BJ (cell line): ENCODE measurements around the gene ITFG2. TPM values are rescaled to one million over a fixed set of nuclear protein-coding genes. Genes with fewer than 3 reads are reported as not detected.

Experiments used
- polyA plus RNA-seq: library from polyadenylated mRNA; depleted of rRNA; stranded (reverse); fragments of >200 nt; gene quantifications from 2 replicates; pipeline ENCODE4 v1.2.3, GENCODE V29; 2011; rRNA removed

Gene ITFG2
- polyA plus RNA-seq, 1 experiment, result 27.6 TPM

Other genes with a start within 250 kb of the ITFG2 start
- 27.1 and 32.4 TPM in 2 replicates for gene FKBP4, start 17.7 kb upstream of the ITFG2 start, polyA plus RNA-seq
- not detected in 2 replicates for gene NRIP2, start 22.4 kb downstream of the ITFG2 start, polyA plus RNA-seq
- gene TEX52, start 44.4 kb downstream of the ITFG2 start, polyA plus RNA-seq, result not detected in 2 replicates
- 15.2 and 26.6 TPM in 2 replicates for gene FOXM1, start 64.5 kb downstream of the ITFG2 start, polyA plus RNA-seq
- 40.0 and 55.7 TPM in 2 replicates for gene RHNO1, start 64.6 kb downstream of the ITFG2 start, polyA plus RNA-seq
- 42.1 and 43.7 TPM in 2 replicates for gene TULP3, start 78.2 kb downstream of the ITFG2 start, polyA plus RNA-seq
- gene TEAD4, start 146.7 kb downstream of the ITFG2 start, polyA plus RNA-seq, result 18.8 and 30.2 TPM in 2 replicates